ENCODE data around the gene ZNF135. TPM values are rescaled to one million over a fixed set of nuclear protein-coding genes. Genes with fewer than 3 reads are reported as not detected.
A peak's percentile ranks its signal among the peaks of the same experiment; 100 is the strongest.

Gene ZNF135
- total and polyA plus RNA-seq, 2 experiments from 2014 or later = 4.3 to 7.4 TPM

- no peaks in the 10 kb centered on the region for H3K36me3 ChIP-seq (replicated peaks; ENCODE audit: insufficient read depth, low read depth)
- peak; percentile 55 for DNase-seq (ENCODE audit: low spot score)
These were observed 37.4 kb upstream of the ZNF135 start for GRCh38 chr19:58021541-58022282.

GRCh38 chr19:58022283-58022660 is 36.8 kb upstream of the ZNF135 start:
- WGBS (ENCODE audit: low lambda C conversion rate, missing lambda C conversion rate) = 79% methylated on average over 4 of the region's 4 CpGs
- no peaks in the 10 kb centered on the region for H3K79me2 ChIP-seq
- no peaks in the 10 kb centered on the region for H3K9me2 ChIP-seq (replicated peaks; ENCODE audit: insufficient read depth)
- H3K27ac ChIP-seq = no peak overlapping the region
- H3K36me3 ChIP-seq (replicated peaks; ENCODE audit: insufficient read depth, low read depth) = no peaks in the 10 kb centered on the region
- H3K4me2 ChIP-seq = no peak overlapping the region
- H4K20me1 ChIP-seq (ENCODE audit: insufficient read depth, poor library complexity, severe bottlenecking) = no peaks in the 10 kb centered on the region
- TF ChIP-seq EZH2phosphoT487 (IDR thresholded peaks at IDR 0.05; ENCODE audit: low read depth, severe bottlenecking, unreplicated experiment) (no peak), EZH2 (IDR thresholded peaks at IDR 0.05; ENCODE audit: borderline replicate concordance) (no peak), CTCF (IDR thresholded peaks at IDR 0.05; ENCODE audit: poor library complexity) (no peak)
- H2AFZ ChIP-seq = no peak overlapping the region
- H3K9me3 ChIP-seq (ENCODE audit: low read depth) = no peaks in the 10 kb centered on the region
- no peak overlapping the region for H3K4me3 ChIP-seq
- no peak for DNase-seq (ENCODE audit: low spot score)
- no peaks in the 10 kb centered on the region for H3K4me1 ChIP-seq (ENCODE audit: insufficient read depth)
- H3K27me3 ChIP-seq = no peaks in the 10 kb centered on the region

More at GRCh38 chr19:58021541-58022282, 37.4 kb upstream of the ZNF135 start:
- Histone ChIP-seq H3K4me3 (no peak overlapping the region), H3K27me3 (no peaks in the 10 kb centered on the region), H3K4me1 (ENCODE audit: insufficient read depth) (no peaks in the 10 kb centered on the region), H3K9me2 (replicated peaks; ENCODE audit: insufficient read depth) (no peaks in the 10 kb centered on the region), H3K9me3 (ENCODE audit: low read depth) (no peaks in the 10 kb centered on the region), H3K79me2 (no peaks in the 10 kb centered on the region), H3K4me2 (no peak overlapping the region), H2AFZ (no peak overlapping the region), H3K27ac (no peak overlapping the region), H4K20me1 (ENCODE audit: insufficient read depth, poor library complexity, severe bottlenecking) (no peaks in the 10 kb centered on the region)
- no peak for TF ChIP-seq EZH2phosphoT487 (IDR thresholded peaks at IDR 0.05; ENCODE audit: low read depth, severe bottlenecking, unreplicated experiment)
- TF ChIP-seq CTCF (IDR thresholded peaks at IDR 0.05; ENCODE audit: poor library complexity) = peak; percentile 39
- WGBS (ENCODE audit: low lambda C conversion rate, missing lambda C conversion rate) = 68% methylated on average over 30 of the region's 30 CpGs

DNA sequence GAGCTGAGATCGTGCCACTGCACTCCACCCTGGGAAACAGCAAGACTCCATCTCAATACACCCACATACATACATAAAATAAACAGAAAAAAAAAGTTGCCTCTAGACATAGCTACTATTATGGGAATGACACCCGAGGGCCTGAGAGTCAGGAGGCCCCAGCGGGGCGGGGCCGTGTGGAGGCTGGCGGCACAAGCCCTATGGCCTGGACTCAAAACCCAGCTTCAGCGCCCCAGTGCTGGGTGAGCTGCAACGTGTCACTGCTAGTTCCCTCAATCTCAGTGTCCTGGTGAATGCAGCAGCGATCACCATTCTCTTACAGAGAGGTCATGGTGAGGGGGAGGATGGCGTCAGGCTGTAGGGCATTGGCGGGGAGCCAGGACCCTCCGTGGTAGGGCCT is 34.4 kb upstream of the ZNF135 start:
- Histone ChIP-seq H2AFZ (no peak overlapping the region), H4K20me1 (ENCODE audit: insufficient read depth, poor library complexity, severe bottlenecking) (no peaks in the 10 kb centered on the region), H3K27ac (no peak overlapping the region), H3K9me2 (replicated peaks; ENCODE audit: insufficient read depth) (no peaks in the 10 kb centered on the region), H3K27me3 (no peaks in the 10 kb centered on the region), H3K36me3 (replicated peaks; ENCODE audit: insufficient read depth, low read depth) (no peaks in the 10 kb centered on the region), H3K79me2 (no peaks in the 10 kb centered on the region), H3K4me2 (no peak overlapping the region), H3K9me3 (ENCODE audit: low read depth) (no peaks in the 10 kb centered on the region), H3K4me1 (ENCODE audit: insufficient read depth) (no peaks in the 10 kb centered on the region), H3K4me3 (no peak overlapping the region)
- DNase-seq (ENCODE audit: low spot score) = no peak
- TF ChIP-seq EZH2phosphoT487 (IDR thresholded peaks at IDR 0.05; ENCODE audit: low read depth, severe bottlenecking, unreplicated experiment) = no peak
- 94% methylated on average over 12 of the region's 12 CpGs for WGBS (ENCODE audit: low lambda C conversion rate, missing lambda C conversion rate)

GRCh38 chr19:58033741-58034476 is 25.2 kb upstream of the ZNF135 start, which contains the start of gene ZSCAN1:
Gene ZSCAN1, plus strand, starts transcription at chr19:58034025. Its CDS starts 3,812 bp downstream, at chr19:58037837.
- under 1% methylated on average over 40 of the region's 101 CpGs for WGBS (ENCODE audit: low lambda C conversion rate, missing lambda C conversion rate)
- Histone ChIP-seq H3K4me1 (ENCODE audit: insufficient read depth) (no peaks in the 10 kb centered on the region), H3K9me2 (replicated peaks; ENCODE audit: insufficient read depth) (no peaks in the 10 kb centered on the region), H3K4me2 (peak within 1 kb of the TSS; percentile 72), H3K9me3 (ENCODE audit: low read depth) (no peaks in the 10 kb centered on the region), H3K36me3 (replicated peaks; ENCODE audit: insufficient read depth, low read depth) (no peaks in the 10 kb centered on the region), H4K20me1 (ENCODE audit: insufficient read depth, poor library complexity, severe bottlenecking) (no peaks in the 10 kb centered on the region), H2AFZ (peak within 1 kb of the TSS; percentile 71), H3K4me3 (peak within 1 kb of the TSS; percentile 52), H3K27ac (peak within 1 kb of the TSS; percentile 68), H3K79me2 (no peaks in the 10 kb centered on the region), H3K27me3 (no peaks in the 10 kb centered on the region)
- DNase-seq (ENCODE audit: low spot score) = peak; percentile 97
- TF ChIP-seq EZH2 (IDR thresholded peaks at IDR 0.05; ENCODE audit: borderline replicate concordance) = no peak
- TF ChIP-seq EZH2phosphoT487 (IDR thresholded peaks at IDR 0.05; ENCODE audit: low read depth, severe bottlenecking, unreplicated experiment) = no peak
- no peak for TF ChIP-seq CTCF (IDR thresholded peaks at IDR 0.05; ENCODE audit: poor library complexity)
